Loucy (cell line): Measurements from ENCODE around the gene IFITM10.
A peak's percentile ranks its signal among the peaks of the same experiment; 100 is the strongest.

ENCODE experiments used
- H2AFZ ChIP-seq: fragments of 200-600 bp; sonication (generic); 2 replicates; pipeline ENCODE4 v1.6.0; 2016; ENCODE audit warnings: antibody characterized with exemption, mild to moderate bottlenecking, low read length, moderate library complexity
- H3F3A ChIP-seq: fragments of 200-600 bp; 2 replicates; pipeline ENCODE4 v1.6.0; 2016; ENCODE audit warnings: antibody characterized with exemption, low read depth, mild to moderate bottlenecking
- H3K27me3 ChIP-seq: fragments of 200-600 bp; sonication (generic); 2 replicates; pipeline ENCODE4 v1.6.1; 2014; ENCODE audit warnings: low read length, mild to moderate bottlenecking; ENCODE audit not compliant: insufficient read depth, poor library complexity, severe bottlenecking
- H3K36me3 ChIP-seq: fragments of 200-600 bp; sonication (generic); 2 replicates; pipeline ENCODE4 v1.6.1; 2016; ENCODE audit warnings: low read length; ENCODE audit not compliant: insufficient read depth
- H3K4me1 ChIP-seq: fragments of 200-600 bp; sonication (generic); 2 replicates; pipeline ENCODE4 v1.5.1; 2014; ENCODE audit warnings: low read length, mild to moderate bottlenecking; ENCODE audit not compliant: insufficient read depth, poor library complexity, severe bottlenecking
- H3K4me2 ChIP-seq: fragments of 200-600 bp; sonication (generic); 2 replicates; pipeline ENCODE4 v1.6.0; 2014; ENCODE audit warnings: antibody characterized with exemption, low read length, low read depth, mild to moderate bottlenecking; ENCODE audit not compliant: poor library complexity, severe bottlenecking
- H3K4me3 ChIP-seq: fragments of 200-600 bp; sonication (generic); 2 replicates; pipeline ENCODE4 v1.5.1; 2014; ENCODE audit warnings: low read length, mild to moderate bottlenecking, mixed read lengths; ENCODE audit not compliant: poor library complexity, severe bottlenecking
- H3K79me2 ChIP-seq: fragments of 200-600 bp; sonication (generic); 2 replicates; pipeline ENCODE4 v1.6.1; 2014; ENCODE audit warnings: low read length; ENCODE audit not compliant: insufficient read depth
- H3K9ac ChIP-seq: fragments of 200-600 bp; sonication (generic); 2 replicates; pipeline ENCODE4 v1.6.0; 2014; ENCODE audit warnings: mild to moderate bottlenecking, low read depth, low read length, moderate library complexity; ENCODE audit not compliant: poor library complexity, severe bottlenecking
- H3K9me2 ChIP-seq: fragments of 200-600 bp; sonication (generic); replicated peaks from 2 replicates; pipeline ENCODE4 v1.6.1; 2016; ENCODE audit warnings: low read depth, low read length, mixed read lengths
- H3K9me3 ChIP-seq: fragments of 200-600 bp; sonication (generic); 2 replicates; pipeline ENCODE4 v1.6.1; 2014; ENCODE audit warnings: mild to moderate bottlenecking, antibody characterized with exemption, low read length, low read depth; ENCODE audit not compliant: insufficient read depth
- H4K20me1 ChIP-seq: fragments of 200-600 bp; sonication (generic); 2 replicates; pipeline ENCODE4 v1.6.0; 2014; ENCODE audit warnings: antibody characterized with exemption, low read length, mild to moderate bottlenecking; ENCODE audit not compliant: insufficient read depth, poor library complexity, severe bottlenecking
- EZH2phosphoT487 ChIP-seq: fragments of 200-600 bp; IDR thresholded peaks from 2 replicates; pipeline ENCODE4 v1.6.1; 2018; ENCODE audit warnings: antibody characterized with exemption, mild to moderate bottlenecking, moderate library complexity, borderline replicate concordance
- TF ChIP-seq, protein P1 (sequence below): fragments of 200-600 bp; sonication (generic); conservative IDR thresholded peaks from 2 replicates; pipeline ENCODE4 v1.5.1; 2014; ENCODE audit warnings: mild to moderate bottlenecking, antibody characterized with exemption, low read length

IFITM10 gene

DNA sequence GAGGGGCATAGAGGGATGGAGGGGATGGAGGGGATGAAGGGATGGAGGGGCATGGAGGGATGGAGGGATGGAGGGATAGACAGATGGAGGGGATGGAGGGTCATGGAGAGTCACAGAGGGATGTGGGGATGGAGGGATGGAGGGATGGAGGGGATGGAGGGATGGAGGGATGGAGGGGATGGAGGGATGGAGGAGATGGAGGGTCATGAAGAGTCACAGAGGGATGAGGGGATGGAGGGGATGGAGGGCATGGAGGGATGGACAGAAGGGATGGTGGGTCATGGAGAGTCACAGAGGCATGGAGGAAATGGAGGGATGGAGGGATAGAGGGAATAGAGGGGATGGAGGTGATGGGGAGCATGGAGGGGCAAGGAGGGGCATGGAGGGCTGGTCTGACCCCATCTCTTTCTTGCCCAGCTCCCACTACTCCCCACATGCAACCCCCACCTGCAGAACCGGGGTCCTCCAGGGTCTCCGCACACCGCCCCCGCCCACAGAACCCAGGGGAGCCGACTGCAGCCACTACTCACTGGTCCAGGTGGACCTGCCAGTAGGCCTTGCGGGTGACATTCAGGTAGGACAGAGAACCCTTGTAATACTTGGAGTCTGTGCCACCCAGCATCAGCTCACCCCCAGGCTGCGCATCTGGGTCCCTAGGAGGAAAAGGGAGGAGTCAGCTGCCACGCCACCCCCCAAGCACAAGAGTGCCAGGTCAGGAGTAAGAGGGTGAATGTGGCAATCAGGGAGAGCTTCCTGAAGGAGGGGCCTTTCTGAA, 4.2 kb upstream of the IFITM10 start:
- H3K4me3 ChIP-seq, result peak overlapping the region; percentile 95
- peaks cover 93% of the 10 kb centered on the region for H3K4me1 ChIP-seq
- no peaks in the 10 kb centered on the region for H3K9me3 ChIP-seq
- H4K20me1 ChIP-seq, result no peaks in the 10 kb centered on the region
- H3K79me2 ChIP-seq, result peaks cover 69% of the 10 kb centered on the region
- peak overlapping the region; percentile 100 for H3K4me2 ChIP-seq
- H3K9ac ChIP-seq, result peak overlapping the region; percentile 99
- peaks cover 10% of the 10 kb centered on the region; the same call in 1 of the 2 replicates for H3F3A ChIP-seq
- no peaks in the 10 kb centered on the region; the same call in 1 of the 2 replicates for H3K36me3 ChIP-seq
- H2AFZ ChIP-seq, result no peak overlapping the region
- no peak for TF ChIP-seq EZH2phosphoT487
- TF ChIP-seq, protein P1, sequence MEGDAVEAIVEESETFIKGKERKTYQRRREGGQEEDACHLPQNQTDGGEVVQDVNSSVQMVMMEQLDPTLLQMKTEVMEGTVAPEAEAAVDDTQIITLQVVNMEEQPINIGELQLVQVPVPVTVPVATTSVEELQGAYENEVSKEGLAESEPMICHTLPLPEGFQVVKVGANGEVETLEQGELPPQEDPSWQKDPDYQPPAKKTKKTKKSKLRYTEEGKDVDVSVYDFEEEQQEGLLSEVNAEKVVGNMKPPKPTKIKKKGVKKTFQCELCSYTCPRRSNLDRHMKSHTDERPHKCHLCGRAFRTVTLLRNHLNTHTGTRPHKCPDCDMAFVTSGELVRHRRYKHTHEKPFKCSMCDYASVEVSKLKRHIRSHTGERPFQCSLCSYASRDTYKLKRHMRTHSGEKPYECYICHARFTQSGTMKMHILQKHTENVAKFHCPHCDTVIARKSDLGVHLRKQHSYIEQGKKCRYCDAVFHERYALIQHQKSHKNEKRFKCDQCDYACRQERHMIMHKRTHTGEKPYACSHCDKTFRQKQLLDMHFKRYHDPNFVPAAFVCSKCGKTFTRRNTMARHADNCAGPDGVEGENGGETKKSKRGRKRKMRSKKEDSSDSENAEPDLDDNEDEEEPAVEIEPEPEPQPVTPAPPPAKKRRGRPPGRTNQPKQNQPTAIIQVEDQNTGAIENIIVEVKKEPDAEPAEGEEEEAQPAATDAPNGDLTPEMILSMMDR, result no peak
- no peaks in the 10 kb centered on the region for H3K27me3 ChIP-seq
- H3K9me2 ChIP-seq, result no peaks in the 10 kb centered on the region

DNA sequence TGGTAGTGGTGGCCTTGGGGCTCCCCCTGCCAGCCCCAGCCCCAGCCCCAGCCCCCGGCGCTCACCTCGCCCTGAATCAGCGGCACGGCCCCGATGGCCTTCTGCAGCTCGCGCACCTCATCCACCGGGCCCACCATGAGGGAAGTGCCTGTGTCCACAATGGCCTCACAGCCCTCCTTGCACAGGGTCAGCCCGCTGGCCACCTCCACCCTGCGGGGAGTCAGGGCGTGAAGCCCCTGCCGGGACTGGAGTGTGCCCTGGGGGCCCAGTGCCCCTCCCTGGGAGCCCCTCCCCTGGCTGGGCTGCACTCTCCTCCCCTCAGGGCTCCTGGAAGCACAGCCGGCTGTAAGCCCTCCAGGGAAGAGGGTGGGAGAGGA, 3.5 kb upstream of the IFITM10 start:
- Histone ChIP-seq H3K9me2 (no peaks in the 10 kb centered on the region), H3K36me3 (no peaks in the 10 kb centered on the region; the same call in 1 of the 2 replicates), H3K9ac (no peak overlapping the region), H3K27me3 (no peaks in the 10 kb centered on the region), H3K79me2 (peaks cover 63% of the 10 kb centered on the region), H3K4me3 (peak overlapping the region; percentile 33), H4K20me1 (no peaks in the 10 kb centered on the region), H3K9me3 (no peaks in the 10 kb centered on the region), H3F3A (peaks cover 9% of the 10 kb centered on the region; the same call in 1 of the 2 replicates), H3K4me1 (peaks cover 87% of the 10 kb centered on the region), H2AFZ (no peak overlapping the region), H3K4me2 (peak overlapping the region; percentile 100)
- TF ChIP-seq, protein P1, result no peak
- TF ChIP-seq EZH2phosphoT487, result no peak

DNA sequence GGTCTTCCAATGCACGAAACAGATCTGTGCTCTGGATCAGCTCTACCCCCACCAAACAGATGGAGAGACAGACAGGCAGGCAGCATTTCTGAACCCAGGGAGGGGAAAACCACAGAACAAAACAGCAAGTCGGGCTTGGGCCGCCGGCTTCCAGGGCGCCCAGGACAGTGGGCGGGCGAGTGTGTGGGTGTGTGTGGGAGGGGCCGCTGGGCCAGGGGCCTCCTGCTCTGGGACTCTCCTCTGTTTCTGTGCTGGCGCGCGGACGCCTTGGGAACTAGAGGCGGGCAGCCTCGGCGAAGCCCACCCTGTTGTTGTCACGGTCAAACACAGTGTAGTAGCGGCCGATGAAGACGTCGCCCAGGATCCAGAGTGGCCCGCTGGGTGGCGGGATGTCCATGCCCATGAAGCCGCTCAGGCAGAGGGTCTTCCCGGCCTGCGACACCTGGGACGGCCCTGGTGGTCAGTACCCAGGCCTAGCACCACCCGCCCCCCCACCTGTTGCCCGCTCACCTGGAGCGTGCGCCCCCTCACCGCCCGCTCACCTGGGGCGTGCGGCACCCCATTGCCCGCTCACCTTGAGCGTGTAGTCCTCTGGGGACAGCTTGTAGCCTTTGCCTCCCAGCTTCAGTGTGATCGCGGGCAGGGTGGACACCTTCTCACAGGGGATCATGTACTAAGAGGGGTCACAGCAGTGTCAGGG, 3.0 kb upstream of the IFITM10 start:
- Histone ChIP-seq H2AFZ (no peak overlapping the region), H3K36me3 (no peaks in the 10 kb centered on the region; the same call in 1 of the 2 replicates), H3K9me2 (no peaks in the 10 kb centered on the region)

More for the DNA sequence above, 3.0 kb upstream of the IFITM10 start:
- TF ChIP-seq EZH2phosphoT487, result no peak
- TF ChIP-seq, protein P1, result no peak
- 0 out of 2 replicates have a peak, but pooled peaks cover 4% of the 10 kb centered on the region for H3F3A ChIP-seq
- H3K4me1 ChIP-seq, result peaks cover 81% of the 10 kb centered on the region
- peak overlapping the region; percentile 37 for H3K4me3 ChIP-seq
- peaks cover 58% of the 10 kb centered on the region for H3K79me2 ChIP-seq
- H3K9me3 ChIP-seq, result no peaks in the 10 kb centered on the region
- peak overlapping the region; percentile 100 for H3K4me2 ChIP-seq
- no peaks in the 10 kb centered on the region for H4K20me1 ChIP-seq
- peak overlapping the region; percentile 63 for H3K9ac ChIP-seq
- H3K27me3 ChIP-seq, result no peaks in the 10 kb centered on the region
